Osteoblast (primary cell): ENCODE data around the gene STAG3. TPM values are rescaled to one million over a fixed set of nuclear protein-coding genes. Genes with fewer than 3 reads are reported as not detected.

ENCODE experiments used
- DNase-seq: peaks from one replicate; pipeline ENCODE4 v3.0.0; 2011; ENCODE audit warnings: low spot score, mixed read lengths; ENCODE audit not compliant: insufficient read length; ENCODE audit errors: missing footprints
- H2AFZ ChIP-seq: 2 replicates; pipeline ENCODE4 v1.6.0; 2011; ENCODE audit warnings: mild to moderate bottlenecking, low read length
- H3K27ac ChIP-seq: 2 replicates; pipeline ENCODE4 v1.5.1; 2011; ENCODE audit warnings: mild to moderate bottlenecking, low read depth, low read length, moderate library complexity
- H3K27me3 ChIP-seq: 2 replicates; pipeline ENCODE4 v1.6.0; 2012; ENCODE audit warnings: mild to moderate bottlenecking, control low read depth, inconsistent platforms, low read length, moderate library complexity; ENCODE audit not compliant: insufficient read depth
- H3K36me3 ChIP-seq: 2 replicates; pipeline ENCODE4 v1.5.1; 2011; ENCODE audit warnings: mild to moderate bottlenecking, low read length, control low read depth, moderate library complexity; ENCODE audit not compliant: insufficient read depth
- H3K4me1 ChIP-seq: 2 replicates; pipeline ENCODE4 v1.5.1; 2011; ENCODE audit warnings: mild to moderate bottlenecking, low read length, control low read depth, moderate library complexity; ENCODE audit not compliant: insufficient read depth
- H3K4me2 ChIP-seq: 2 replicates; pipeline ENCODE4 v1.6.0; 2011; ENCODE audit warnings: mild to moderate bottlenecking, low read length; ENCODE audit not compliant: insufficient read depth
- H3K4me3 ChIP-seq: fragments of 200-600 bp; sonication (generic); 3 replicates; pipeline ENCODE4 v1.5.1; 2012; ENCODE audit warnings: mild to moderate bottlenecking, low read length, inconsistent platforms; ENCODE audit not compliant: insufficient read depth
- H3K79me2 ChIP-seq: 2 replicates; pipeline ENCODE4 v1.6.0; 2012; ENCODE audit warnings: mild to moderate bottlenecking, low read length, control low read depth, inconsistent platforms; ENCODE audit not compliant: insufficient read depth
- H3K9me3 ChIP-seq: 2 replicates; pipeline ENCODE4 v1.5.1; 2011; ENCODE audit warnings: low read depth, low read length, control low read depth
- H4K20me1 ChIP-seq: 2 replicates; pipeline ENCODE4 v1.6.0; 2012; ENCODE audit warnings: mild to moderate bottlenecking, low read length, control low read depth; ENCODE audit not compliant: insufficient read depth
- CTCF ChIP-seq: IDR thresholded peaks from 2 replicates; pipeline ENCODE4 v1.5.1; 2011; ENCODE audit warnings: mild to moderate bottlenecking, low read depth, low read length, moderate library complexity; ENCODE audit errors: extremely low read depth
- total RNA-seq: library from RNA; depleted of rRNA; stranded (reverse); fragments of >200 nt; gene quantifications from 2 replicates; pipeline ENCODE4 v1.2.3, GENCODE V29; 2012

Gene STAG3
- total RNA-seq, 1 donor, result 1.4 TPM

GRCh38 chr7:100130608-100131453, 46.9 kb upstream of the STAG3 start:
- Histone ChIP-seq H3K79me2 (peaks cover 5% of the 10 kb centered on the region), H3K27ac (no peak overlapping the region), H3K4me2 (peak overlapping the region; percentile 81), H2AFZ (peak overlapping the region; percentile 87), H3K27me3 (peaks cover 3% of the 10 kb centered on the region), H3K36me3 (no peaks in the 10 kb centered on the region), H3K4me3 (peak overlapping the region; percentile 52), H3K9me3 (no peaks in the 10 kb centered on the region), H4K20me1 (no peaks in the 10 kb centered on the region), H3K4me1 (peaks cover 7% of the 10 kb centered on the region)
- TF ChIP-seq CTCF, result peak; percentile 74
- peak; percentile 93 for DNase-seq

GRCh38 chr7:100132126-100132525, 45.6 kb upstream of the STAG3 start:
- no peak overlapping the region for H3K27ac ChIP-seq
- H2AFZ ChIP-seq, result no peak overlapping the region
- no peak for TF ChIP-seq CTCF
- H3K79me2 ChIP-seq, result peaks cover 3% of the 10 kb centered on the region
- H4K20me1 ChIP-seq, result no peaks in the 10 kb centered on the region
- no peak overlapping the region for H3K4me2 ChIP-seq
- peaks cover 7% of the 10 kb centered on the region for H3K4me1 ChIP-seq
- H3K4me3 ChIP-seq, result no peak overlapping the region
- no peaks in the 10 kb centered on the region for H3K9me3 ChIP-seq
- no peaks in the 10 kb centered on the region for H3K36me3 ChIP-seq
- DNase-seq, result no peak
- peaks cover 3% of the 10 kb centered on the region for H3K27me3 ChIP-seq

- DNase-seq, result peak; percentile 93
- H3K4me3 ChIP-seq, result no peak overlapping the region
- H3K4me2 ChIP-seq, result no peak overlapping the region
- H3K27me3 ChIP-seq, result peaks cover 3% of the 10 kb centered on the region
- peaks cover 7% of the 10 kb centered on the region for H3K4me1 ChIP-seq
- H2AFZ ChIP-seq, result no peak overlapping the region
- no peaks in the 10 kb centered on the region for H3K36me3 ChIP-seq
- H4K20me1 ChIP-seq, result no peaks in the 10 kb centered on the region
- no peak overlapping the region for H3K27ac ChIP-seq
- no peaks in the 10 kb centered on the region for H3K9me3 ChIP-seq
- H3K79me2 ChIP-seq, result peaks cover under 1% of the 10 kb centered on the region
- TF ChIP-seq CTCF, result peak; percentile 90
These were observed 45.0 kb upstream of the STAG3 start for GRCh38 chr7:100132697-100133151.
